ENCODE data around the gene BBS9. TPM values are rescaled to one million over a fixed set of nuclear protein-coding genes. Genes with fewer than 3 reads are reported as not detected.

The BBS9 gene
- total RNA-seq, 4 donors from 2014 or later = 17.8 to 27.5 (median 24.7) TPM

DNA sequence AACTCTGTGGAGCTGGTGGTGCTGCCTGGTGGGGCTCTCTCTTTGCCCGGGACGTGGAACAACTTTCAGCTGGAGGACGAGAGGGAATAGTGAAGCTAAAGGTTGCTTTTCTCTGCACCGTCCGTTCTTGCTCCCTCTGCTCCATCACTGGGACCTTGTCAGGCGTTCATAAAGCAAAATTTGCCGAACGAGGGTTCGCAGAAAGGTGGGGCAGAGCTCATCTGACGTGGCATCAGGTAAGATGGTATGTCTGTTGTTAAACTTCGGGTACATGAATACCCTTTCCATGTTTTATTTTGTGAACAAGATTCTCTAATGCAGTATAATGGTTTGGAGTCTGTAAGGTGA lies 416 bp downstream of the BBS9 start:
- TF ChIP-seq, protein P1, sequence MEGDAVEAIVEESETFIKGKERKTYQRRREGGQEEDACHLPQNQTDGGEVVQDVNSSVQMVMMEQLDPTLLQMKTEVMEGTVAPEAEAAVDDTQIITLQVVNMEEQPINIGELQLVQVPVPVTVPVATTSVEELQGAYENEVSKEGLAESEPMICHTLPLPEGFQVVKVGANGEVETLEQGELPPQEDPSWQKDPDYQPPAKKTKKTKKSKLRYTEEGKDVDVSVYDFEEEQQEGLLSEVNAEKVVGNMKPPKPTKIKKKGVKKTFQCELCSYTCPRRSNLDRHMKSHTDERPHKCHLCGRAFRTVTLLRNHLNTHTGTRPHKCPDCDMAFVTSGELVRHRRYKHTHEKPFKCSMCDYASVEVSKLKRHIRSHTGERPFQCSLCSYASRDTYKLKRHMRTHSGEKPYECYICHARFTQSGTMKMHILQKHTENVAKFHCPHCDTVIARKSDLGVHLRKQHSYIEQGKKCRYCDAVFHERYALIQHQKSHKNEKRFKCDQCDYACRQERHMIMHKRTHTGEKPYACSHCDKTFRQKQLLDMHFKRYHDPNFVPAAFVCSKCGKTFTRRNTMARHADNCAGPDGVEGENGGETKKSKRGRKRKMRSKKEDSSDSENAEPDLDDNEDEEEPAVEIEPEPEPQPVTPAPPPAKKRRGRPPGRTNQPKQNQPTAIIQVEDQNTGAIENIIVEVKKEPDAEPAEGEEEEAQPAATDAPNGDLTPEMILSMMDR (IDR thresholded peaks at IDR 0.05; ENCODE audit: low read depth) = no peak

DNA sequence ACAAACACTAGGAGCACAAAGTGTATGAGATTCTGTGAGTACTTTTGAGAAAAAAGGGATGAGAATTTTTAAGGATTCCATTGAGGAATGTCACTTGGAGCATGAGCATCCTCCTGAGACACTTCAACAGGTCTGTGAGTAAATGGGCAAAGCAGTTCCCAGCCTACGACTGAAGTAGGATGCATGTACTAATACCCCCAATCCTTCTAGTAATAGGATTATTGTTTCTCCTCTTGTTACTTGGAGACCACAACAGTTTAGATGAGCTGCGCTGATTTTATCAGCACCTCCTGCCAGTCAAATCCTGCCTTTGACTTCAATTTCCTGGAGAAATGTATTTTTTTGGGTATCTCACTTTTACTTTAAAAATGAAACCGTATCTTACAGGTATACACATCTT lies 820 bp downstream of the BBS9 start:
- TF ChIP-seq, protein P1 (IDR thresholded peaks at IDR 0.05; ENCODE audit: low read depth) = no peak

DNA sequence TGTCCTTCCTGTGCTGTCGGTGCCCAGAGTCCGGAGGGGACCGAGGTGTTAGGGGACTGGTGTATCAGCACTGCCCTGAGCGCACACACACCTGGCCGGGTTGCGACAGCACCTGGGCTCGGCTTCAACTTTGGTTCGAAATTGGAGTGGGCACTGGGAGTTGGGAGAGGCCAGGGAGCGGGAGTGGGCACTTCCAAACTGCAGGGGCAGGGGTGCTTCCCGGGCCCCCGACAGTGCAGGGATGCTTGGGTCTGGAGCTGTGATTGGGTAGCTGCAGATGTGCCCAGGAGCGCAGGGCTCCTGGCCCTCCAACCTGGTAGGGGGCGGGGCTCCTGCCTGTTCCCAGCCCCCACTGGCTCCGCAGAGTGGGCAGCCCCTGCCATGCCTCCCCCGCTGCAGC lies 7.7 kb downstream of the BBS9 start:
- TF ChIP-seq, protein P1 (IDR thresholded peaks at IDR 0.05; ENCODE audit: low read depth) = no peak

DNA sequence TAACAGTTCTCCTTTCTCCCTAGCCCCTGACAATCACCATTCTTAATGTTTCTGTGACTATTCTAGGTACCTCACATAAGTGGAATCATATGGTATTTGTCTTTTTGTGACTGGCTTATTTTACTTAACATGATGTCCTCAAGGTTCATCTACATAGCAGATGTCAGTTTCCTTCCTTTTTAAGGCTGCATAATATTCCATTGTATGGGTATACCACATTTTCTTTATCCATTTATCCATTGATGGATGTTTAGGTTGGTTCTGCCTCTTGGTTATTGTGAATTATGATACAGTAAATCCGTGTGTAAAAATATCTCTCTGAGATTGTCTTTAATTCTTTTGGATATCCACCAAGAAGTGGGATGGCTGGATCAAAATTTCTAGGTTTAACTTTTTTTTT lies 13.2 kb downstream of the BBS9 start:
- TF ChIP-seq, protein P1 (IDR thresholded peaks at IDR 0.05; ENCODE audit: low read depth) = no peak

DNA sequence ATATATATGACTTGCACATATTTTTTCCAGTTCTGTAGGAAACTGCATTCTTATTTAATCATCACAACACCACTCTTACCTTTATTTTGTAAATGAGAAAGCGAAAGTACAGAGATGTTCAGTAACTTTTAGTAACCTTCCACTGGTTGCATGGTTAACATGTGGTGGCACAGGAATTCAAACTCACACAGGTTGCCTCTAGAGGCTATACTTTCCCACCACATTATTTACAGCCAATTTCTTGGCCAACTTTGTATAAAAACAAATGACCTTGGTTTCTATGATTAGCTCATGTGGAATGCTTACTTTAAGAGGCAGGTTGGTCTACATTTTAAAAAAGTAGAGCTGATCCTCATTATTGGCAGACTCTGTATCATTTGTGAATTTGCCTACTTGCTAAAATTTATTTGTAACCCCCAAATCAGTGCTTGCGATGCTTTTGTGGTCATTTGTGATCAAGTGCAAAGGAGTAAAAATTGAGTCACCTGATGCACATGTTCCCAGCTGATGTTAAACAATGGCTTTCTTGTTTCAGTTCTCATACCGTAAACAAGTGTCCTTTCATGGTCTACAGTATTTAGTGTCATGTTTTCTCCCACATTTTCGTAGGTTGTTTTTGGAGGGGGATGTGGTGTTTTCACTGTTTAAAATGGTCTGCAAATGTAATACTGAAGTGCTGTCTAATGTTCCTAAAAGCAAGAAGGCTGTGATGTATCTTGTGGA lies 14.8 kb downstream of the BBS9 start:
- TF ChIP-seq, protein P1 (IDR thresholded peaks at IDR 0.05; ENCODE audit: low read depth) = no peak

DNA sequence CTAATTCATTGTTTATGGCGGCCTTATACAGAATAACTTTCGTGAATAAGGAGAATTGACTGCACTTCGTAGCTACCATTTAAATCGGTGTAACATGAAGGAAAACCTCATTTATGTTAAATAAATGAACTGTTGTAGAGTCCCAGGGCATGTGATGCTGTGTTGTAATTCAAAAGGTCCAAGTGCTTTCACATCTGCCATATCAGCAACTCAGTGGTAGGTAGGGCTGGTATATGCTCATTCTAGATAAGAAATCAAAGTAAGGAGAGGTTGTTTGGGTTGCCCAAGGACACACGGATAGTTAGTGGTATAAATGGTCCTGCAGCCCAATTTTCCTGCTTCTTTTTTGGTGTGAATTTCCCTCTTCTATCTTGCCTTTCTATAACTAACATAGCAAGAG lies 15.8 kb downstream of the BBS9 start:
- TF ChIP-seq, protein P1 (IDR thresholded peaks at IDR 0.05; ENCODE audit: low read depth) = no peak

DNA sequence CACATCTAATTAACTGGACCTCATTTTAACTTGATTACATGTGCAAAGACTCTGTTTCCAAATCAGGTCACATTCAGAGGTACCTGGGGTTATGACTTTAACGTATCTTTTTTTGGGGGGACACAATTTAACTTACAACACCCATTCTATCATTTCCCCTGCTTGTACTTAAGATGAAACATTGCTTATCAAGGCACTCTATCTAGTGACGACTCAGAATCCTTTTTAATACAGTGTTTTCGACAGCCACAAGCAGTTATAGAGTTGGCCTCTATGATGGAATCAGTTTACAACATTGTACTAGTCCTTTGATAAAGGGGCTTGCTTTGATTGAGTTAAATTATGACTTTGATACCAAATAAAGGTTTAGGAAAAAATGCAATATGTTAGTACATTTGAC lies 22.7 kb downstream of the BBS9 start:
- TF ChIP-seq, protein P1 (IDR thresholded peaks at IDR 0.05; ENCODE audit: low read depth) = no peak

Data from subcutaneous adipose tissue (tissue), 4 donors.